Activated CD4-positive, alpha-beta memory T cell treated with anti-CD3 and anti-CD28 coated beads for 36 hours (primary cell): ENCODE results near the gene CLCN7. TPM values are rescaled to one million over a fixed set of nuclear protein-coding genes. Genes with fewer than 3 reads are reported as not detected.

Source experiments
- CTCF ChIA-PET: fragments of 350-600 bp; sonication (Branson Sonifier 250); formaldehyde crosslinking; loops from one replicate; lab custom pipeline; 2021; ENCODE audit warnings: antibody characterized with exemption, inconsistent platforms; lab: Charles Lee
- POLR2A ChIA-PET: fragments of 350-600 bp; sonication (Branson Sonifier 250); formaldehyde crosslinking; loops from one replicate; lab custom pipeline; 2021; ENCODE audit warnings: antibody characterized with exemption; lab: Charles Lee
- DNase-seq: peaks from one replicate; pipeline ENCODE4 v3.0.0-alpha.2; 2020
- H3K27ac Mint-ChIP-seq: one replicate; pipeline ENCODE4 v1.8.0; 2021; ENCODE audit warnings: mixed read lengths
- H3K27me3 Mint-ChIP-seq: one replicate; pipeline ENCODE4 v1.8.0; 2021; ENCODE audit warnings: mixed read lengths
- H3K36me3 Mint-ChIP-seq: one replicate; pipeline ENCODE4 v1.8.0; 2021; ENCODE audit warnings: mixed read lengths
- H3K4me1 Mint-ChIP-seq: one replicate; pipeline ENCODE4 v1.8.0; 2021; ENCODE audit warnings: low read depth, mixed read lengths
- H3K4me3 Mint-ChIP-seq: one replicate; pipeline ENCODE4 v1.8.0; 2021; ENCODE audit warnings: mild to moderate bottlenecking, mixed read lengths
- H3K9me3 Mint-ChIP-seq: one replicate; pipeline ENCODE4 v1.8.0; 2021; ENCODE audit warnings: mixed read lengths
- intact Hi-C: fragments of 100-400 bp; cut with micrococcal nuclease; formaldehyde crosslinking; loops from one replicate; pipeline ENCODE4 v1.15.1; 2023
- total RNA-seq, 2 experiments: library from RNA; stranded (reverse); gene quantifications; one replicate each; pipeline ENCODE4 v1.2.3, GENCODE V29; 2021

Gene CLCN7
- total RNA-seq, 2 experiments from 2014 or later, result 27.1 to 33.6 TPM

- intact Hi-C loops, result no loop called here
- ChIA-PET POLR2A (no interaction called here), CTCF (no interaction called here)
- Mint-ChIP-seq H3K4me3 (no peak overlapping the region), H3K27ac (no peak overlapping the region), H3K4me1 (peaks cover 12% of the 10 kb centered on the region), H3K27me3 (no peaks in the 10 kb centered on the region), H3K36me3 (peaks cover 7% of the 10 kb centered on the region), H3K9me3 (no peaks in the 10 kb centered on the region)
- no peak for DNase-seq
Measured at GRCh38 chr16:1403733-1404132, 71.1 kb downstream of the CLCN7 start.

- Mint-ChIP-seq H3K27ac (no peak overlapping the region), H3K36me3 (peaks cover 7% of the 10 kb centered on the region), H3K27me3 (no peaks in the 10 kb centered on the region), H3K4me1 (peaks cover 10% of the 10 kb centered on the region), H3K4me3 (no peak overlapping the region), H3K9me3 (no peaks in the 10 kb centered on the region)
- ChIA-PET POLR2A (no interaction called here), CTCF (no interaction called here)
- intact Hi-C loops, result no loop called here
- DNase-seq, result no peak
Measured at GRCh38 chr16:1403036-1403435, 71.8 kb downstream of the CLCN7 start.

- POLR2A ChIA-PET, result no interaction called here
- no peak overlapping the region for H3K27ac Mint-ChIP-seq
- intact Hi-C loops, result no loop called here
- peaks cover 6% of the 10 kb centered on the region for H3K36me3 Mint-ChIP-seq
- no peak overlapping the region for H3K4me3 Mint-ChIP-seq
- peaks cover 2% of the 10 kb centered on the region for H3K4me1 Mint-ChIP-seq
- DNase-seq, result no peak
- CTCF ChIA-PET, result no interaction called here
- no peaks in the 10 kb centered on the region for H3K9me3 Mint-ChIP-seq
- no peaks in the 10 kb centered on the region for H3K27me3 Mint-ChIP-seq
Measured at GRCh38 chr16:1401758-1402154, 73.1 kb downstream of the CLCN7 start.

GRCh38 chr16:1401061-1401757 lies 73.6 kb downstream of the CLCN7 start:
- H3K36me3 Mint-ChIP-seq, result peaks cover 6% of the 10 kb centered on the region
- peaks cover 2% of the 10 kb centered on the region for H3K4me1 Mint-ChIP-seq
- H3K9me3 Mint-ChIP-seq, result no peaks in the 10 kb centered on the region
- H3K4me3 Mint-ChIP-seq, result no peak overlapping the region
- H3K27ac Mint-ChIP-seq, result no peak overlapping the region
- intact Hi-C loops, result no loop called here
- H3K27me3 Mint-ChIP-seq, result no peaks in the 10 kb centered on the region
- ChIA-PET POLR2A (no interaction called here), CTCF (no interaction called here)
- no peak for DNase-seq

- no peak overlapping the region for H3K27ac Mint-ChIP-seq
- H3K36me3 Mint-ChIP-seq, result peaks cover 6% of the 10 kb centered on the region
- no peak for DNase-seq
- POLR2A ChIA-PET, result no interaction called here
- intact Hi-C loops, result no loop called here
- no peaks in the 10 kb centered on the region for H3K9me3 Mint-ChIP-seq
- CTCF ChIA-PET, result no interaction called here
- H3K4me3 Mint-ChIP-seq, result no peak overlapping the region
- H3K4me1 Mint-ChIP-seq, result no peaks in the 10 kb centered on the region
- no peaks in the 10 kb centered on the region for H3K27me3 Mint-ChIP-seq
Measured at GRCh38 chr16:1398826-1399581, 75.8 kb downstream of the CLCN7 start.

GRCh38 chr16:1398351-1398750 lies 76.5 kb downstream of the CLCN7 start:
- POLR2A ChIA-PET, result no interaction called here

GRCh38 chr16:1397779-1398178 lies 77.0 kb downstream of the CLCN7 start:
- CTCF ChIA-PET, result no interaction called here
- no peak for DNase-seq
- no peak overlapping the region for H3K27ac Mint-ChIP-seq
- H3K36me3 Mint-ChIP-seq, result peaks cover 6% of the 10 kb centered on the region
- H3K9me3 Mint-ChIP-seq, result no peaks in the 10 kb centered on the region
- no peaks in the 10 kb centered on the region for H3K27me3 Mint-ChIP-seq
- POLR2A ChIA-PET, result no interaction called here
- intact Hi-C loops, result no loop called here
- H3K4me3 Mint-ChIP-seq, result no peak overlapping the region
- H3K4me1 Mint-ChIP-seq, result no peaks in the 10 kb centered on the region

More at GRCh38 chr16:1398351-1398750, 76.5 kb downstream of the CLCN7 start:
- H3K27me3 Mint-ChIP-seq, result no peaks in the 10 kb centered on the region
- CTCF ChIA-PET, result no interaction called here
- no peaks in the 10 kb centered on the region for H3K9me3 Mint-ChIP-seq
- no peak overlapping the region for H3K27ac Mint-ChIP-seq
- DNase-seq, result no peak
- H3K4me1 Mint-ChIP-seq, result no peaks in the 10 kb centered on the region
- peaks cover 6% of the 10 kb centered on the region for H3K36me3 Mint-ChIP-seq
- intact Hi-C loops, result no loop called here
- no peak overlapping the region for H3K4me3 Mint-ChIP-seq

- CTCF ChIA-PET, result no interaction called here
- Mint-ChIP-seq H3K9me3 (no peaks in the 10 kb centered on the region), H3K27ac (no peak overlapping the region), H3K4me3 (no peak overlapping the region), H3K4me1 (no peaks in the 10 kb centered on the region), H3K36me3 (peaks cover under 1% of the 10 kb centered on the region), H3K27me3 (no peaks in the 10 kb centered on the region)
- intact Hi-C loops, result no loop called here
- DNase-seq, result no peak
- POLR2A ChIA-PET, result interaction anchor here (0.7 kb wide), 1 partner anchor 11 kb away, joined by 4 read pairs; no protein-coding TSS in a partner anchor
Measured at GRCh38 chr16:1395444-1396031, 79.3 kb downstream of the CLCN7 start.

Other genes starting within 250 kb of the CLCN7 start
- not detected for gene TPSG1, start 249.8 kb downstream of the CLCN7 start, total RNA-seq
- not detected for gene TPSB2, start 244.8 kb downstream of the CLCN7 start, total RNA-seq
- not detected for gene TPSAB1, start 234.3 kb downstream of the CLCN7 start, total RNA-seq
- gene TPSD1, start 219.0 kb downstream of the CLCN7 start, total RNA-seq, result not detected
- gene UBE2I, start 165.4 kb downstream of the CLCN7 start, total RNA-seq, result 100 to 1,000 TPM; 248 to 249 TPM
- under 1 TPM; 0.17 to 0.31 TPM for gene BAIAP3, start 141.4 kb downstream of the CLCN7 start, total RNA-seq
- gene TSR3, start 123.2 kb downstream of the CLCN7 start, total RNA-seq, result 10 to 100 TPM; 59.6 to 60.8 TPM
- 10 to 100 TPM; 19.0 to 19.1 TPM for gene GNPTG, start 123.1 kb downstream of the CLCN7 start, total RNA-seq
- 10 to 100 TPM; 26.0 to 33.4 TPM for gene UNKL, start 60.3 kb downstream of the CLCN7 start, total RNA-seq
- 10 to 100 TPM; 14.1 to 15.0 TPM for gene UQCC4, start 54.3 kb downstream of the CLCN7 start, total RNA-seq
- gene PERCC1, start 44.0 kb downstream of the CLCN7 start, total RNA-seq, result not detected
- 1 to 10 TPM; 1.5 to 3.0 TPM for gene CCDC154, start 30.5 kb downstream of the CLCN7 start, total RNA-seq
- gene PTX4, start 13.9 kb upstream of the CLCN7 start, total RNA-seq, result not detected
- gene TELO2, start 18.3 kb upstream of the CLCN7 start, total RNA-seq, result 10 to 100 TPM; 62.6 to 63.2 TPM
- 10 to 100 TPM; 14.8 to 15.5 TPM for gene TMEM204, start 58.6 kb upstream of the CLCN7 start, total RNA-seq
- 1 to 10 TPM; 8.4 to 9.5 TPM for gene IFT140, start 137.0 kb upstream of the CLCN7 start, total RNA-seq
- gene CRAMP1, start 137.3 kb upstream of the CLCN7 start, total RNA-seq, result 10 to 100 TPM; 14.5 to 14.6 TPM
- gene JPT2, start 203.3 kb upstream of the CLCN7 start, total RNA-seq, result 10 to 100 TPM; 62.1 to 65.9 TPM
- 10 to 100 TPM; 51.7 to 56.8 TPM for gene MAPK8IP3, start 231.2 kb upstream of the CLCN7 start, total RNA-seq